Measurements from ENCODE around the gene PTK6. TPM values are rescaled to one million over a fixed set of nuclear protein-coding genes. Genes with fewer than 3 reads are reported as not detected.

The PTK6 gene
- total RNA-seq, 1 donor from 2014 or later = 0.13 TPM

Other genes starting within 250 kb of the PTK6 start
- not detected for gene COL20A1, start 244.2 kb downstream of the PTK6 start, total RNA-seq
- gene CHRNA4, start 176.0 kb downstream of the PTK6 start, total RNA-seq = 1.5 TPM
- 0.89 TPM for gene KCNQ2, start 64.7 kb downstream of the PTK6 start, total RNA-seq
- 1,229 TPM for gene EEF1A2, start 38.3 kb downstream of the PTK6 start, total RNA-seq
- gene PPDPF, start 16.6 kb downstream of the PTK6 start, total RNA-seq = 246 TPM
- not detected for gene SRMS, start 10.4 kb upstream of the PTK6 start, total RNA-seq
- 0.11 TPM for gene FNDC11, start 16.8 kb upstream of the PTK6 start, total RNA-seq
- 9.7 TPM for gene HELZ2, start 36.9 kb upstream of the PTK6 start, total RNA-seq
- 5.5 TPM for gene GMEB2, start 89.7 kb upstream of the PTK6 start, total RNA-seq
- gene STMN3, start 116.0 kb upstream of the PTK6 start, total RNA-seq = 4.3 TPM
- 7.3 TPM for gene RTEL1, start 120.9 kb upstream of the PTK6 start, total RNA-seq
- 0.32 TPM for gene TNFRSF6B, start 159.3 kb upstream of the PTK6 start, total RNA-seq
- 32.2 TPM for gene ARFRP1, start 170.6 kb upstream of the PTK6 start, total RNA-seq
- 16.0 TPM for gene ZGPAT, start 170.7 kb upstream of the PTK6 start, total RNA-seq
- gene LIME1, start 199.3 kb upstream of the PTK6 start, total RNA-seq = 1.6 TPM
- gene SLC2A4RG, start 202.4 kb upstream of the PTK6 start, total RNA-seq = 95.0 TPM